AG08395 (cell line): ENCODE results near the gene SMIM3.

Source experiments
- DNase-seq: peaks from one replicate; pipeline ENCODE4 v3.0.0; 2012; ENCODE audit warnings: mixed read lengths, low spot score

SMIM3 gene

GRCh38 chr5:150765011-150765798 lies 13.4 kb upstream of the SMIM3 start:
- no peak for DNase-seq

GRCh38 chr5:150765799-150766169 lies 12.8 kb upstream of the SMIM3 start:
- no peak for DNase-seq

- no peak for DNase-seq
Measured at GRCh38 chr5:150766251-150766650, 12.3 kb upstream of the SMIM3 start.

GRCh38 chr5:150771034-150771795 lies 7.3 kb upstream of the SMIM3 start:
- no peak for DNase-seq

- peak; percentile 72 for DNase-seq
Measured at GRCh38 chr5:150774145-150774544, 4.4 kb upstream of the SMIM3 start.

- DNase-seq = no peak
Measured at GRCh38 chr5:150777685-150778084, 872 bp upstream of the SMIM3 start.

- DNase-seq = no peak
Measured at GRCh38 chr5:150778088-150778516, 455 bp upstream of the SMIM3 start.

- peak; percentile 24 for DNase-seq
Measured at GRCh38 chr5:150779397-150780186, 1.0 kb downstream of the SMIM3 start.

GRCh38 chr5:150780187-150780692 lies 1.7 kb downstream of the SMIM3 start:
- DNase-seq = peak; percentile 43

- peak; percentile 58 for DNase-seq
Measured at GRCh38 chr5:150780816-150781221, 2.3 kb downstream of the SMIM3 start.

- peak; percentile 88 for DNase-seq
Measured at GRCh38 chr5:150781706-150782614, 3.4 kb downstream of the SMIM3 start.

- no peak for DNase-seq
Measured at GRCh38 chr5:150782850-150783249, 4.3 kb downstream of the SMIM3 start.

- DNase-seq = peak; percentile 88
Measured at GRCh38 chr5:150783422-150783928, 4.9 kb downstream of the SMIM3 start.

- no peak for DNase-seq
Measured at GRCh38 chr5:150785950-150786349, 7.4 kb downstream of the SMIM3 start.

GRCh38 chr5:150786876-150787275 lies 8.3 kb downstream of the SMIM3 start:
- DNase-seq = no peak

- DNase-seq = no peak
Measured at GRCh38 chr5:150787656-150788055, 9.1 kb downstream of the SMIM3 start.

- no peak for DNase-seq
Measured at GRCh38 chr5:150788977-150789376, 10.4 kb downstream of the SMIM3 start.

- no peak for DNase-seq
Measured at GRCh38 chr5:150789450-150789849, 10.9 kb downstream of the SMIM3 start.

- DNase-seq = peak; percentile 94
Measured at GRCh38 chr5:150789943-150790611, 11.5 kb downstream of the SMIM3 start.

GRCh38 chr5:150791536-150791935 lies 13.0 kb downstream of the SMIM3 start:
- no peak for DNase-seq
